Measurements from ENCODE around the gene POLR2I. TPM values are rescaled to one million over a fixed set of nuclear protein-coding genes. Genes with fewer than 3 reads are reported as not detected.

Gene POLR2I
- total RNA-seq, 1 donor from 2014 or later: 37.6 TPM

GRCh38 chr19:36093146-36093662 is 21.5 kb downstream of the POLR2I start:
- DNase-seq (no peak), ATAC-seq (no peak)
- intact Hi-C loops (cut with DNase I): no loop called here
- no peak for TF ChIP-seq CTCF (IDR thresholded peaks at IDR 0.05)
- no peaks in the 10 kb centered on the region for H3K36me3 ChIP-seq
- no peaks in the 10 kb centered on the region for H3K9me3 ChIP-seq
- no peak overlapping the region for H3K4me3 ChIP-seq
- H3K27ac ChIP-seq: no peak overlapping the region
- no peaks in the 10 kb centered on the region for H3K27me3 ChIP-seq
- H3K4me1 ChIP-seq: no peaks in the 10 kb centered on the region

GRCh38 chr19:36092566-36092965 is 22.1 kb downstream of the POLR2I start:
- TF ChIP-seq CTCF (IDR thresholded peaks at IDR 0.05): no peak
- no peaks in the 10 kb centered on the region for H3K36me3 ChIP-seq
- no peaks in the 10 kb centered on the region for H3K4me1 ChIP-seq
- no peak overlapping the region for H3K27ac ChIP-seq
- no peak for DNase-seq
- intact Hi-C loops (cut with DNase I): no loop called here
- H3K9me3 ChIP-seq: no peaks in the 10 kb centered on the region
- no peak overlapping the region for H3K4me3 ChIP-seq
- ATAC-seq: no peak
- no peaks in the 10 kb centered on the region for H3K27me3 ChIP-seq

GRCh38 chr19:36090910-36091695 is 23.6 kb downstream of the POLR2I start:
- DNase-seq (no peak), ATAC-seq (no peak)
- no peaks in the 10 kb centered on the region for H3K36me3 ChIP-seq
- H3K27me3 ChIP-seq: no peaks in the 10 kb centered on the region
- intact Hi-C loops (cut with DNase I): no loop called here
- H3K9me3 ChIP-seq: no peaks in the 10 kb centered on the region
- H3K4me1 ChIP-seq: no peaks in the 10 kb centered on the region
- no peak overlapping the region for H3K4me3 ChIP-seq
- no peak for TF ChIP-seq CTCF (IDR thresholded peaks at IDR 0.05)
- H3K27ac ChIP-seq: no peak overlapping the region

GRCh38 chr19:36089847-36090246 is 24.8 kb downstream of the POLR2I start:
- no peaks in the 10 kb centered on the region for H3K36me3 ChIP-seq
- ATAC-seq (no peak), DNase-seq (no peak)
- H3K27ac ChIP-seq: no peak overlapping the region
- no peaks in the 10 kb centered on the region for H3K9me3 ChIP-seq
- no peaks in the 10 kb centered on the region for H3K27me3 ChIP-seq
- TF ChIP-seq CTCF (IDR thresholded peaks at IDR 0.05): no peak
- H3K4me3 ChIP-seq: no peak overlapping the region
- H3K4me1 ChIP-seq: no peaks in the 10 kb centered on the region
- intact Hi-C loops (cut with DNase I): no loop called here

- Histone ChIP-seq H3K27me3 (no peaks in the 10 kb centered on the region), H3K36me3 (no peaks in the 10 kb centered on the region), H3K27ac (no peak overlapping the region), H3K4me1 (no peaks in the 10 kb centered on the region), H3K4me3 (no peak overlapping the region), H3K9me3 (no peaks in the 10 kb centered on the region)
- TF ChIP-seq CTCF (IDR thresholded peaks at IDR 0.05): no peak
- ATAC-seq (no peak), DNase-seq (no peak)
- intact Hi-C loops (cut with DNase I): no loop called here
Observed at GRCh38 chr19:36086326-36086725, 28.3 kb downstream of the POLR2I start.
